ENCODE measurements around the gene CYTH3. TPM values are rescaled to one million over a fixed set of nuclear protein-coding genes. Genes with fewer than 3 reads are reported as not detected.

CYTH3 gene
- total and polyA plus RNA-seq, 11 donors, result 11.1 to 49.7 (median 22.1) TPM

DNA sequence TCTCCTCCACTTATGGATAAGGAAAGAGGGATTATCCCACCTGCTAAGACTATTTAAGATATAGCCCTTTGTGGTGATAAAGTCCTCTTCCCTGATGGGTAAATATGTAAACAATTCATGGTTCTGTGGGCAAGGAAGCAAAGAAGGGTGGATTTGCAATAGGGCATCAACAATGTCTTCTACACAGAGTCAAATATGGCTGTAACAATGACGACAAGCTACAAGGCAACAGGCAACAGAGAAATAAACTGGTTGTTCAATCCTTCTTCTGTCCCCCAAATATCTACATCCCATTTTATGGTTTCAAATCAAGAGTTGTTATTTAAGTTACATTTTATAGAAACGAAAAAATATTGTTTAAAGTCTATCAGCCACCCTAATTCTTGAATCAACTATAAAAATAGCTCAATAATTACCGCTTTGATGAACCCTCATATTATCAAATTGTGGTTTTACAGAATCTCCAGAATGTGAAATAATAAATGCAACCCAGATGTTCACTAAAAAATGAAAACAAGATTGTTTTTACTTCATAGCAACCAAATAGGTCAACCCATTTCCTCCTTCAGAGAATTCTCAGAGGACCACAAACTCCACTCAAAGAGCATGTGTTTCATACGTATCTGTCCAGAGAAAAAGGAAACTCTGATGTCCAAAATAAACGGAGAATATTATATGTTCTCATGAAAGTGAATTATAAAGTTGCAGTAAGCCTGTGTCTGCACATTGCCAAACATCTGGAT, 13.8 kb downstream of the CYTH3 start:
- peak; percentile 36 to 74 (median 57) for ATAC-seq
- Histone ChIP-seq H3K4me1 (peaks cover 10 to 95% (median 74%) of the 10 kb centered on the region in 12 donors), H3K27me3 (no peaks in the 10 kb centered on the region), H3K4me3 (peak overlapping the region in 2 of 12 donors; percentile 9 to 22), H3K36me3 (no peaks in the 10 kb centered on the region), H3K27ac (peak overlapping the region; percentile 39 to 86 (median 71)), H3K9me3 (no peaks in the 10 kb centered on the region)
- TF ChIP-seq POLR2A (IDR thresholded peaks at IDR 0.05) (no peak), CTCF (IDR thresholded peaks at IDR 0.05) (no peak)
- intact Hi-C loops (cut with DNase I), result no loop called here
- 47 to 57% (median 49%) methylated on average over 5 of the region's 5 CpGs for WGBS, 4 donors
- DNase-seq, result no peak

GRCh38 chr7:6257675-6258074, 14.7 kb downstream of the CYTH3 start:
- intact Hi-C loops (cut with DNase I), result no loop called here
- H3K27ac ChIP-seq, result peak overlapping the region; percentile 7 to 86 (median 71)
- H3K27me3 ChIP-seq, result no peaks in the 10 kb centered on the region
- no peaks in the 10 kb centered on the region for H3K9me3 ChIP-seq
- no peaks in the 10 kb centered on the region for H3K36me3 ChIP-seq
- TF ChIP-seq POLR2A (IDR thresholded peaks at IDR 0.05) (no peak), CTCF (IDR thresholded peaks at IDR 0.05) (no peak)
- no peak for ATAC-seq
- WGBS, 4 donors, result 73 to 88% (median 78%) methylated on average over 4 of the region's 4 CpGs
- no peak for DNase-seq
- H3K4me1 ChIP-seq, result peaks cover 13 to 94% (median 76%) of the 10 kb centered on the region in 12 donors
- no peak overlapping the region for H3K4me3 ChIP-seq

GRCh38 chr7:6256677-6257535, 15.5 kb downstream of the CYTH3 start:
- ATAC-seq, result peak; percentile 74 to 88 (median 74)
- H3K9me3 ChIP-seq, result no peaks in the 10 kb centered on the region
- peak overlapping the region in 4 of 12 donors; percentile 3 to 12 (median 8) for H3K4me3 ChIP-seq
- intact Hi-C loops (cut with DNase I), result no loop called here
- peak overlapping the region; percentile 25 to 86 (median 71) for H3K27ac ChIP-seq
- H3K27me3 ChIP-seq, result no peaks in the 10 kb centered on the region
- H3K4me1 ChIP-seq, result peaks cover 13 to 94% (median 76%) of the 10 kb centered on the region in 12 donors
- DNase-seq, result peak; percentile 47 to 82 (median 71)
- TF ChIP-seq CTCF (IDR thresholded peaks at IDR 0.05) (no peak), POLR2A (IDR thresholded peaks at IDR 0.05) (no peak)
- H3K36me3 ChIP-seq, result no peaks in the 10 kb centered on the region
- 56 to 61% (median 58%) methylated on average over 9 of the region's 9 CpGs for WGBS, 4 donors

DNA sequence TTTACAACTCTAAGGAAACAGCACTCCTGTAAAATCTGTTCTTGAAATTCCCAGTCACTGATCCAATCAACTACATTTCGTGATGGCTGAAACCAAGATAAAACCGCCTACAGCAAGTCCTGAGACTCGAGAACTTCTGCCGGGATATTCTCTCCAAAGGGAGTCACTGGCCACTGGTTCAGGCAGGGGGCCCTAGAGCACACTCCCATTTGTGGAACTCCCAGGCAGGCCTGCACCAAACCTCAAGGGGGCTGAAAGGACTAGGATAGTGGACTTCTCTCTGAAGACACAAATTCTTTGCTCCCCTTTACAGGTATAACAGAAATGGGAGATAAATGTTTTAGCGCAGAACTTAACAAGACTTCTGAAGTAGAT, 16.3 kb downstream of the CYTH3 start:
- intact Hi-C loops (cut with DNase I), result no loop called here
- TF ChIP-seq CTCF (IDR thresholded peaks at IDR 0.05) (peak in 5 of 12 donors; percentile 11 to 42 (median 26)), POLR2A (IDR thresholded peaks at IDR 0.05) (no peak)
- DNase-seq, result peak in 1 of 5 donors; percentile 49

More for the DNA sequence above, 16.3 kb downstream of the CYTH3 start:
- peak; percentile 39 to 47 (median 40) for ATAC-seq
- Histone ChIP-seq H3K4me1 (peaks cover 13 to 94% (median 76%) of the 10 kb centered on the region in 12 donors), H3K36me3 (no peaks in the 10 kb centered on the region), H3K27me3 (no peaks in the 10 kb centered on the region), H3K9me3 (no peaks in the 10 kb centered on the region), H3K4me3 (peak overlapping the region in 2 of 12 donors; percentile 3 to 12), H3K27ac (peak overlapping the region; percentile 25 to 86 (median 68))
- WGBS, 4 donors, result 59 to 78% (median 71%) methylated on average over 4 to 5 of the region's 5 CpGs
